SH-SY5Y (cell line): ENCODE measurements around the gene MSMO1.

Source experiments
- GATA2 ChIP-seq: IDR thresholded peaks from 2 replicates; pipeline ENCODE4 v1.6.1; 2011; ENCODE audit warnings: mild to moderate bottlenecking, low read depth, low read length
- GATA3 ChIP-seq: IDR thresholded peaks from 2 replicates; pipeline ENCODE4 v1.6.1; 2011; ENCODE audit warnings: low read depth, mild to moderate bottlenecking, low read length, moderate library complexity

- TF ChIP-seq GATA2 (no peak), GATA3 (no peak)
Observed at GRCh38 chr4:165332502-165332901, 5.0 kb downstream of the MSMO1 start.
